OCI-LY7 (cell line): ENCODE results near the gene DLX5.

Experiments
- CTCF ChIP-seq: fragments of 200-600 bp; sonication (generic); conservative IDR thresholded peaks from 2 replicates; pipeline ENCODE4 v1.5.1; 2014; ENCODE audit warnings: mild to moderate bottlenecking, antibody characterized with exemption, low read length, moderate library complexity, mixed read lengths
- EZH2phosphoT487 ChIP-seq: fragments of 200-600 bp; sonication (generic); IDR thresholded peaks from 2 replicates; pipeline ENCODE4 v1.6.1; 2018; ENCODE audit warnings: low read depth, borderline replicate concordance, mild to moderate bottlenecking, mixed run types, antibody characterized with exemption, low read length, moderate library complexity, mixed read lengths

GRCh38 chr7:96996111-96996957 lies 28.3 kb downstream of the DLX5 start:
- TF ChIP-seq CTCF (no peak), EZH2phosphoT487 (no peak)
